ENCODE data around the gene REX1BD. TPM values are rescaled to one million over a fixed set of nuclear protein-coding genes. Genes with fewer than 3 reads are reported as not detected.

Gene REX1BD
- total and polyA plus RNA-seq, 2 of the 13 experiments (the other 11 are each of a cell fraction or from before 2014, with no cell fraction given) = 7.5 to 25.4 TPM

GRCh38 chr19:18610556-18611326, 22.1 kb downstream of the REX1BD start (continued):
- TF ChIP-seq ZNF646 (CRISPR knock-in tag; IDR thresholded peaks at IDR 0.05) (0 out of 2 replicates have a peak, but pooled peaks have one; percentile 52), ISL2 (CRISPR knock-in tag; IDR thresholded peaks at IDR 0.05) (peak; percentile 79), KDM2A (CRISPR knock-in tag; IDR thresholded peaks at IDR 0.05; ENCODE audit: borderline replicate concordance, low read depth) (peak; percentile 88), TAF1 (CRISPR knock-in tag; IDR thresholded peaks at IDR 0.05) (peak; percentile 6; the same call in 1 of the 2 replicates), ZNF749 (CRISPR knock-in tag; IDR thresholded peaks at IDR 0.05; ENCODE audit: borderline replicate concordance) (peak; percentile 61; the same call in 1 of the 2 replicates), STAT5B (CRISPR knock-in tag; IDR thresholded peaks at IDR 0.05) (0 out of 2 replicates have a peak, but pooled peaks have one; percentile 57), KLF11 (CRISPR knock-in tag; IDR thresholded peaks at IDR 0.05) (0 out of 2 replicates have a peak, but pooled peaks have one; percentile 8), NCOR1 (IDR thresholded peaks at IDR 0.05; ENCODE audit: borderline replicate concordance, low read length) (peak; percentile 79; the same call in 1 of the 2 replicates), ZNF281 (CRISPR knock-in tag; IDR thresholded peaks at IDR 0.05; ENCODE audit: borderline replicate concordance) (peak; percentile 77; the same call in 1 of the 2 replicates), PAXIP1 (CRISPR knock-in tag; conservative IDR thresholded peaks at IDR 0.05) (peak; percentile 88), MTA1 (CRISPR knock-in tag; IDR thresholded peaks at IDR 0.05; ENCODE audit: borderline replicate concordance) (peak; percentile 91), ZBTB7A (CRISPR knock-in tag; IDR thresholded peaks at IDR 0.05) (peak; percentile 56; the same call in 1 of the 2 replicates), ZKSCAN8 (CRISPR knock-in tag; IDR thresholded peaks at IDR 0.05; ENCODE audit: borderline replicate concordance) (no peak; the same call in 1 of the 2 replicates), YY1 (IDR thresholded peaks at IDR 0.05; ENCODE audit: insufficient read depth, insufficient replicate concordance, low read depth, low read length) (peak; percentile 70), NFE2L2 (IDR thresholded peaks at IDR 0.05; ENCODE audit: low read length) (no peak)
